ENCODE results near the gene TGIF2.

DNA sequence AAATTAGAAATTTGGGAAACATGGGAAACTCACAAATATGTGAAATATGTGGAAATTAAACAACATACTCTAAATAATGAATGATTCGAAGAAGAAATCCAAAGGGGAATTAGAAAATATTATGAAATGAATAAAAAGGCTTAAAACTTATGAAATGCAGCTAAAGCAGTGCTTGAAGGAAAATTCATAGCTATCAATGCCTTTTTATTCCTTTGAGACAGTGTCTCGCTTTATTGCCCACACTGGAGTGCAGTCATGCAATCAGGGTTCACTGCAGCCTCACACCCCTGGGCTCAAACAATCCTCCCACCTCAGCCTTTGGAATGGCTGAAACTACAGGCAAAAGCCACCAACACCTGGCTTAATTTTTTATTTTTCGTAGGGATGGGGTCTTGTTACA lies 7.9 kb upstream of the TGIF2 start:
- TF ChIP-seq, protein P1, sequence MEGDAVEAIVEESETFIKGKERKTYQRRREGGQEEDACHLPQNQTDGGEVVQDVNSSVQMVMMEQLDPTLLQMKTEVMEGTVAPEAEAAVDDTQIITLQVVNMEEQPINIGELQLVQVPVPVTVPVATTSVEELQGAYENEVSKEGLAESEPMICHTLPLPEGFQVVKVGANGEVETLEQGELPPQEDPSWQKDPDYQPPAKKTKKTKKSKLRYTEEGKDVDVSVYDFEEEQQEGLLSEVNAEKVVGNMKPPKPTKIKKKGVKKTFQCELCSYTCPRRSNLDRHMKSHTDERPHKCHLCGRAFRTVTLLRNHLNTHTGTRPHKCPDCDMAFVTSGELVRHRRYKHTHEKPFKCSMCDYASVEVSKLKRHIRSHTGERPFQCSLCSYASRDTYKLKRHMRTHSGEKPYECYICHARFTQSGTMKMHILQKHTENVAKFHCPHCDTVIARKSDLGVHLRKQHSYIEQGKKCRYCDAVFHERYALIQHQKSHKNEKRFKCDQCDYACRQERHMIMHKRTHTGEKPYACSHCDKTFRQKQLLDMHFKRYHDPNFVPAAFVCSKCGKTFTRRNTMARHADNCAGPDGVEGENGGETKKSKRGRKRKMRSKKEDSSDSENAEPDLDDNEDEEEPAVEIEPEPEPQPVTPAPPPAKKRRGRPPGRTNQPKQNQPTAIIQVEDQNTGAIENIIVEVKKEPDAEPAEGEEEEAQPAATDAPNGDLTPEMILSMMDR (optimal IDR thresholded peaks at IDR 0.05 in 1 of 3, IDR thresholded peaks at IDR 0.05 in 1 of 3, conservative IDR thresholded peaks at IDR 0.05 in 1 of 3; ENCODE audit: extremely low read depth in 1 of 3, insufficient read depth in 2 of 3, low read length in 3 of 3): no peak
- TF ChIP-seq EZH2 (IDR thresholded peaks at IDR 0.05; ENCODE audit: low read length): no peak

Data from keratinocyte (primary cell).